GM18526 (cell line): ENCODE data around the gene PYGB.

ENCODE experiments used
- POLR2A ChIP-seq: IDR thresholded peaks from 3 replicates; pipeline ENCODE4 v1.6.1; 2011; ENCODE audit not compliant: insufficient read length; ENCODE audit errors: extremely low read depth

The PYGB gene

GRCh38 chr20:25221592-25222460, 26.1 kb upstream of the PYGB start:
- TF ChIP-seq POLR2A: no peak

GRCh38 chr20:25222461-25223178, 25.3 kb upstream of the PYGB start:
- no peak for TF ChIP-seq POLR2A

- no peak for TF ChIP-seq POLR2A
Measured at GRCh38 chr20:25223179-25223661, 24.7 kb upstream of the PYGB start.

GRCh38 chr20:25223765-25224720, 23.8 kb upstream of the PYGB start:
- TF ChIP-seq POLR2A: no peak

GRCh38 chr20:25224941-25225340, 22.9 kb upstream of the PYGB start:
- TF ChIP-seq POLR2A: no peak

GRCh38 chr20:25225642-25226432, 22.0 kb upstream of the PYGB start:
- no peak for TF ChIP-seq POLR2A

GRCh38 chr20:25226433-25227316, 21.2 kb upstream of the PYGB start:
- TF ChIP-seq POLR2A: no peak

- no peak for TF ChIP-seq POLR2A
Measured at GRCh38 chr20:25227317-25227831, 20.5 kb upstream of the PYGB start.

GRCh38 chr20:25229486-25230165, 18.3 kb upstream of the PYGB start:
- TF ChIP-seq POLR2A: no peak

GRCh38 chr20:25230166-25230831, 17.6 kb upstream of the PYGB start:
- no peak for TF ChIP-seq POLR2A

- TF ChIP-seq POLR2A: no peak
Measured at GRCh38 chr20:25233016-25233772, 14.7 kb upstream of the PYGB start.
